GM21717 (cell line): ENCODE results near the gene TEAD4.

ENCODE experiments used
- ATAC-seq: cut with Tn5 transposase; IDR thresholded peaks from one replicate; pipeline ENCODE4 v1.9.1; 2021; ENCODE audit warnings: mild to moderate bottlenecking, moderate library complexity; ENCODE audit not compliant: unreplicated experiment

TEAD4 gene

GRCh38 chr12:2999265-2999841, 40.2 kb downstream of the TEAD4 start:
- no peak for ATAC-seq

GRCh38 chr12:3000548-3001275, 41.5 kb downstream of the TEAD4 start:
- no peak for ATAC-seq

DNA sequence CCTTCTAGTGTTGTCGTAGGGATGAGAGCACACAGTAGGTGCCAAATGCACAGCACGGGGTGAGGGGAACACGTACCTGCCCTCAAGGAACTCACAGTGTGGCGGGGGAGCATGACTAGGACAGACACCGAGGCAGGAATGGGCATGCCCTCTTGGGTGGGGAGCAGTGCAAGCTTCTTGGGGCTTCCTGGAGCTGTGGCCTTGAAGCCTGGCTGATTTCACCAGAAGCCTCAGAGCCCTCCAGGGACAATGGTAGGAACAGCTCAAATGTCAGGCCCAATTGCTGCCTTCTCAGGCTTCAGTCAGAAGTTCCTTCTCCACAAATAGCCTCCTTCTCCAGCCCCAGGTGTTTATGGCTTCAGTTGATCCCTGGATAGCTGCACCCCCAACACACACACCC, 43.4 kb downstream of the TEAD4 start:
- no peak for ATAC-seq

DNA sequence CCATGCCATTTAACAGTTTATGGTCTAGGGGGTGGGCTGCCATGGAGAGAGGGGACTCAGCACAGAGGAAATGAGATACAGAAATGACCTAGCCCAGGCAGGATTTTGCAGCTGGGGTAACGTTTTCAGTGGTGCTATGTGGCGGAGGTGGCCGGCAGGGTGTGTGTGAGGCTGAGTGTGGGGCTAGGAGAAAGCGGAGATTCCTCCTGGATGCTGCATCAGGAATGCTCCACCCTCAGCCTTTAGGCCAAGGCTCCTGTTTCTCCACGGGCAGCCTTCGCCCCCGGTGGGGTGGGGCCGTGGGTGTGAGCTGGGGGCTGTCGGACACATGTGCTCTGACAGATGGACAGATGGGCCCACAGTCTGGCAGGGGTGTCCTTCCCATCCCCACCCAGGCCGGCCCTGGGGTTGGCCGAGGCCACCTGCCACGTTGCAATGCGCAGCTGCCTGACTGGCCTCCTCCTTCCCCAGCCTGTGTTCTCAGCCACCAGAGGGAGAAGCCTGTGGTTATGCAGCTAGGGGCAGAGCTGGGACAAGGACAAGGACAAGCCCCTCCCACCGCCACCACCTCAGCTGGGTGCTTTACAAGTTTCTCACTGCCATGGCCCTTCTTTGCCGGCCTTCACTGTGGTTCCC, 44.3 kb downstream of the TEAD4 start:
- ATAC-seq = no peak

- ATAC-seq = no peak
Observed at GRCh38 chr12:3004655-3005565, 45.7 kb downstream of the TEAD4 start.

GRCh38 chr12:3005736-3006135, 46.5 kb downstream of the TEAD4 start:
- no peak for ATAC-seq

GRCh38 chr12:3009780-3010179, 50.6 kb downstream of the TEAD4 start:
- ATAC-seq = no peak

GRCh38 chr12:3010214-3010930, 51.2 kb downstream of the TEAD4 start:
- ATAC-seq = no peak

DNA sequence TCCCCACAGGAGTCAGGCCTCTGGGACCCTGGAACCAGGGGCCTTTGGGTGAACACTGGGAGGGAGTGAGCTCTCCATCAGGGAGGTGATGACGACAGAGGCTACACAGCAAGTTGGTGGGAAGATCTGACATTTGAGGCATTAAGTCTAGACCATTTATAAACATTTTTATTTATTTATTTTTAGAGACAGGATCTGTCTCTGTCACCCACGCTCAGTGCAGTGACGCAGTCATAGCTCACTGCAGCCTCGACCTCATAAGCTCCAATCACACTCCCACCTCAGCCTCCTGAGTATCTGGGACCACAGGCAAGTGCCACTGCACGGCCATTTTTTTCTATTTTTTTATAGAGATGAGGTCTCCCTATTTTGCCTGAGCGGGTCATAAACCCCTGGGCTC, 53.6 kb downstream of the TEAD4 start:
- ATAC-seq = no peak

DNA sequence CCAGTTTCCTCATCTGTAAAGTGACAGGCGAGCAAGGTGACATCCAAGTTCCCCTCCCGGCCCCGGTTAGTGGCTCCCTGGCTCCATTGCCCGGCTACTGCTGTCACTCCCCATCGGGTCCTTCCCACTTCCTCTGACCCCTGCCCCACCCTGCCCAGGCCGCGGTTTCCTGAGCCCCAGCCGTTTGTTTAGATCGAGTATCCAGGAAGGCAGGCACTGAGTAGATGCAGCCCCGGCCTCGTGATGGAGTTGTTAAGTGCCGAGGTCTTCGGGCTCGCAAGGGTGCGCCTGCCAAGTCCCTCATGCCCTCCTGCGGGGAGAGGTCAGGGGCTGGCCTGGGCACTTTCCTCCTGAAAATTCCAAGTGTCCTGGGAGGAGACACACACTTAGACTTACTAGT, 55.4 kb downstream of the TEAD4 start:
- no peak for ATAC-seq

DNA sequence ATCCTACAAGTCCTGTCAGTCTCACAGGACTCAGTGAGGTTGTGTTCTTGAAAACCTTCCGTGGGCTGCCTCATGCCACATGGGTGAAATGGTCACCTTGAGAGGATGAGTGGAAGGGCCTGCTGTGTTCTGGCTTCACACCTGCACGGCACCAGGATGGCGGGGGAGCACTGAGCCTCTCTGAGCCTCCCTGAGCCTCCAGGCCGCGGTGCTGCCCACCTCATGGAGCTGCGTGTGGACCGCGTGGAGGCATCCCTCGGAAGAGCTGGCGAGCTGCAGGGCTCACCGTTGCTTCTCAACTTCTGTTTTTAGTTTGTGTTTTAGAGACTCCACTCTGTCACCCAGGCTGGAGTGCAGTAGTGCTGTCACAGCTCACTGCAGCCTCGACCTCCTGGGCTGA, 56.2 kb downstream of the TEAD4 start:
- ATAC-seq = no peak

DNA sequence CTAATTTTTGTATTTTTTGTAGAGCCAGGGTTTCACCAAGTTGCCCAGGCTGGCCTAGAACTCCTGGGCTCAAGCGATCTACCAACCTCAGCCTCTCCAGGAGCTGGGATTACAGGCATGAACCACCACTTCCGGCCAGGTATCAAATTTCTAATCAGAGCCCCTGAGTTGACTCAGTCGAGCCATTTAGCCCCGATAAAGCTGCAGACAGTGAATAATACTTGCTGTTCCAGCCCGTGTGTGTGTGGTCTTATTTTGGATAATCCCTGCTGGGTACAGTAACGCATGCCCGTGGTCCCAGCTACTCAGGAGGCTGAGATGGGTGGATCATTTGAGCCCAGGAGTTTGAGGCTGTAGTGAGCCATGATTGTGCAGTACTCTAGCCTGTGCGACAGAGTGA, 57.0 kb downstream of the TEAD4 start:
- no peak for ATAC-seq

DNA sequence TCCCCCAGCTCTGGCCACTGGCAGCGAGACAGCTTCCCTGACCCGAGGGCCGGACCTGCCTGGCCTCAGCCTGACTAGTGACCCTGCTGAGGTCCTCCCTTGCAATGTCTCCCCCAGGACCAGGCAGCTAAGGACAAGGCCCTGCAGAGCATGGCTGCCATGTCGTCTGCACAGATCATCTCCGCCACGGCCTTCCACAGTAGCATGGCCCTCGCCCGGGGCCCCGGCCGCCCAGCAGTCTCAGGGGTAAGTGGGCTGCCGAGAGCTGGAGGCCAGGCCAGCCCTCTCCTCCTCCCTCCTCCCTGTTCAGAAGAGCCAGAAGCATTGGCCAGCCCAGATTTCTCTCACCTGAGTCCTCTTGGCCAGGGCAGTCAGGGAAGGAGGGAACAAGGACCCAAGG, 58.1 kb downstream of the TEAD4 start:
- no peak for ATAC-seq

DNA sequence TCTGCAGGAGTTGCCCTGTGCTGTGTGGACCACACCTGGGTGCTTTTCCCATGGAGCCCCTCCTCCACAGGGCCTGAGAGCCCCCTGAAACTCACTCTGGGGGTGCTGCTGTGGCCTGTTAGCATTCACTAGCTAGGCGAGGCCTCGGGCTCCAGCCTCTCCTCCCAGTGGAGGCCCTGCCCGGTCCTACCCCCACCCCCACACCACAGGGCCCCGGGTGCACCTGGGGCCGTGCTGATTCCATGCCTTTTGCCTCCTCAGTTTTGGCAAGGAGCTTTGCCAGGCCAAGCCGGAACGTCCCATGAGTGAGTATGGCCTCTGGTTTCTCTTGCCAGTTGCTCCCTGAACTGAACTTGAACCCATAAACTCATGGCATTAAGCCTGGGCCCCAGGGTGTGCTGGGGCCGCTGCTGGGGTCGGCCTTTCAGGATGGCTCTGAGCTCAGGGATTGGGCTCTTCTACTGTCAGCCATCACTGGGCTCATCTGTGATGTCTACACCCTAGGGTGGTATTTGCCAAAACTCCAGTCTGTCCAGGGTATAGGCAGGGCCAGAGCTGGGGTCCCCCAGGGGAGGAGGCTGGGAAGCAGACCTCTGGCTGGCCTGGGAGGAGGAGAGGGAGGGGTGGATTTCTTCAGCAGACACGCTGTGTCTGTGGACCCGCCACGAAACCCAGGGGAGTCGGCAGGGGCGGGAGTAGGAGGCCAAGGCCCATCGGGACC, 59.2 kb downstream of the TEAD4 start:
- ATAC-seq = no peak

DNA sequence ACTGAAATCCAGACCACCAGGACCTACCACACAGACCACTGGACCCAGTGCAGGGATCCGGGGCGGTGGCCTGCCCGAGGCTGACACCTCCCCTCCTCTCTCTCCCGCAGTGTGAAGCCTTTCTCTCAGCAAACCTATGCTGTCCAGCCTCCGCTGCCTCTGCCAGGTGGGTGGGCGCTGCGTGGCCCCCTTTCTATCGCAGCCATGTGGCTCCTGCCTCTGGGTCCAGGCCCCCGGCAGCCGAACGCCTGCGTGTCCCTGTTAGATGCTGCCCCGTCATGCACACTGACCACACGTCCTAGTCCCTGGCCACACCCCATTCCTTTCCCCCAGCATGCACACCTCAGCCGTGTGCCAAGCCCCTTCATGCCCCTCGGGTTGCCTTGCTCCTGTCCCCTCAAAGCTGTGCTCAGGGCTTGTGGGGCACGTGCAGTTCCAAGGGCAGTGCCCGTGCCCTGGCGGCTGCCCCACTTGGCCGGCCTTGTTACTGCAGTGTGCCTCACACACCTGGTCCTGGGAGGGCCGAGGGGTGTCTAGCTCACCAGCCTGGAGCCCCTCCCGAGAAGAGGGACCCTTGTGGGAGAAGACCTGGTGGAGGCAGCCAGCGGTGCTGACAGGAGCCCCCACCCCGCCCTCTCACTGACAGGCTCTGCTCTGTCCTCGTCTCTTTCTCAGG, 59.9 kb downstream of the TEAD4 start:
- no peak for ATAC-seq

DNA sequence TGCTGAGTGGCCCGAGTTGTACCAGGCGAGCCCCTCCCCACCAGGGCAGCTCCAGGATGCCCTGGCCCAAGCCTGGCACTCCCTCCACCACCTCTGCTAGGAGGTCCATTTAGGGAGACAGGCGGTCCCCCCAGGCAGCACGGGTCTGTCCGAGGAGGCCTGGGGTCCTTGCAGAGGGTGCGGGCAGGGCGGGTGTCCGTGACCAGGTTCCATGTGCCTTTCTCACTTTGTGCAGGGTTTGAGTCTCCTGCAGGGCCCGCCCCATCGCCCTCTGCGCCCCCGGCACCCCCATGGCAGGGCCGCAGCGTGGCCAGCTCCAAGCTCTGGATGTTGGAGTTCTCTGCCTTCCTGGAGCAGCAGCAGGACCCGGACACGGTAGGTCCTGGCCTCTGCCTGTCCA, 61.2 kb downstream of the TEAD4 start:
- no peak for ATAC-seq

DNA sequence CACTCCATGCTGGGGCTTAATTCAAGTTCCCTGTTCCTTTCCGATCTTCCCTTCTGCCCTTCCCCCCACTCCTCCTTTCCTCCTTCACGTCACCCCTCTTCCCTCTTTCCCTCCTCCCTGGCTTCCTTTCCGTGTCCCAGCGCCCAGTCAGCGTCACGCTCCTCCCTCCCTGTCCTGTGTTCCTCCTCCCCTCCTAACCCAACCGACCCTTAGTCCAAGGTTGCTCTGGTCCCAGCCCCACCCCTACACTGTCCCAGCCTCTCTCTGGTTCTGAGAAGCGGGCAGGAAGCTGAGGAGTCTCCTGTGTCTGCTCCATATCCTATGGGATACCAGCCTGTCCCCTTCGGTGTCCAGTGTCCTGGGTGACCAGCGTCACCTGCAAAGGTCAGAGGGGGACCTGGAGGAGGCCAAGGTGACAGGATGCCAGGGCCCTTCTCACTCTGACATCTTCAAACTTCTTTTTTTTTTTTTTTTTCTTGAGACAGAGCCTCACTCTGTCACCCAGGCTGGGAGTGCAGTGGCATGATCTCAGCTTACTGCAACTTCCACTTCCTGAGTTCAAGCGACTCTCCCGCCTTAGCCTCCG, 61.7 kb downstream of the TEAD4 start:
- no peak for ATAC-seq

- ATAC-seq = no peak
Observed at GRCh38 chr12:3022411-3022810, 63.2 kb downstream of the TEAD4 start.

DNA sequence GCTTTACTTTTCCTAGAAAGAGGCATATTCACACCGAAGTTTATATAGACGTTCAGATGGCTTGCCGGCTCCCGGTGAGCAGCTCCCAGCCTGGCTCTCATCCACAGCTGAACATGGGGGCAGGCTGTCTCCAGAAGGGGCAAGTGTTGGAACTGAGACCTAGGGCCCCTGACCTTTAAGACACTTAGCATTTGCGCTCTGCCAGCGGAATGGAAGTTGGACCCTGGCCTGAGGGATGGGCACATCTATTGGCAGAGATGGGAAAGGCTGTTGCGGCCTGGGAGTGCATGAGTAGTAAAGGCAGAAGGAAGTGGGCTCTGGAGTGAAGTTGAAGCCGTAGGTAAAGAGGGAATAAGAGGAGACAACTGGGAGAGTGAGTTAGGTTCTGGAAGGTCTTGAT, 63.8 kb downstream of the TEAD4 start:
- ATAC-seq = no peak
